ENCODE results near the gene CDKAL1.
"Not testable (repeated sequence)": the region's sequence is repeated elsewhere in the genome, so short reads cannot be mapped to it uniquely, and the experiment has no call there.

CDKAL1 gene

DNA sequence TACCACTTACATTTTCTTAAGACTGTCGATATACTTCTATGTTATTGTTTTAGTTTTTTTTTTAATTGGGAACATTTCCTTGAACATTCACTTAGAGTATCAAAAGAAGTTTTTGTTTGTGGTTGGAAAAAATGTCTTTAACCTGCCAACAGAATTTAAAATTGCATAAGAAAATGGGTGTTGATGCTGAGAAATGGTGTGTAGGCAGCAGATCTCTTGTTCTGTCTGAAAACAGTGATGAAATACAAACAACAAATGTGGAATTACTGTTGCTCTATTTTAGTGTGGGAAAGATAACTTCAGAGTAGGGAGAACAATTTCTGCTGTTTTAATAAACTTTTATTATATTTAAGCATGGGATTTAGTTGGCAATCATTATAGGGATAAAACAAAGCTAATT, 293.5 kb downstream of the CDKAL1 start:
- no peak for DNase-seq (ENCODE audit: extremely low read depth in 1 of 2, low read depth in 1 of 2)

DNA sequence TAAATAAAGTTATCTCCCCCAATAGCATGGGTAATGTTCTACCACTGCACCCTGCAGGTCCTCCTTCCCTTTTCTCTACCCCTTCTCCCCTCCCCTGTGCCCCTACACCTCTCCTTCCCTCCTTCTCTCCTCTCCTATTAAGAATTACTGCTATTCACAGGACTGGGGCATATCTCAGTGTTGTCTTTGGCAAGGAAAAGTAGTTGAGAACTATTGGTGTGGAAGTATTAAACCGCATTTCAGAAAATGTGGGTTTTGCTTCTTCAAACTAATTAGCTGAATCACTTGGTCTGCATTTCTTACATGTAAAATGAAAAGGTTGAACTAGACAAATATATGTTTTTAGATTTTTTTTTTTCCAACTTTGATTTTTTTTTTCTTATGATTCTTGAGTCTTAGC, 296.3 kb downstream of the CDKAL1 start:
- no peak for DNase-seq (ENCODE audit: extremely low read depth in 1 of 2, low read depth in 1 of 2)

DNA sequence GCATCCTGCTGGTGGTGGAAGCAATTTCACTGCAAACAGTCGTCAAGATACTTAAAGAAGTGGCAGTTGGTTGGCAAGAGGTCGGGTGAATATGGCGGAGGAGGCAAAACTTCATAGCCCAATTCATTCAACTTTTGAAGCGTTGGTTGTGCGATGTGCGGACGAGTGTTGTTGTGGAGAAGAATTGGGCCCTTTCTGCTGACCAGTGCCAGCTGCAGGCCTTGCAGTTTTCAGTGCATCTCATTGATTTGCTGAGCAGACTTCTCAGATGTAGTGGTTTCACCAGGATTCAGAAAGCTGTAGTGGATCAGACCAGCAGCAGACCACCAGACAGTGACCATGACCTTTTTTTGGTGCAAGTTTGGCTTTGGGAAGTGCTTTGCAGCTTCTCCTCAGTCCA, 297.0 kb downstream of the CDKAL1 start:
- not testable (repeated sequence) for DNase-seq (ENCODE audit: extremely low read depth in 1 of 2, low read depth in 1 of 2)

DNA sequence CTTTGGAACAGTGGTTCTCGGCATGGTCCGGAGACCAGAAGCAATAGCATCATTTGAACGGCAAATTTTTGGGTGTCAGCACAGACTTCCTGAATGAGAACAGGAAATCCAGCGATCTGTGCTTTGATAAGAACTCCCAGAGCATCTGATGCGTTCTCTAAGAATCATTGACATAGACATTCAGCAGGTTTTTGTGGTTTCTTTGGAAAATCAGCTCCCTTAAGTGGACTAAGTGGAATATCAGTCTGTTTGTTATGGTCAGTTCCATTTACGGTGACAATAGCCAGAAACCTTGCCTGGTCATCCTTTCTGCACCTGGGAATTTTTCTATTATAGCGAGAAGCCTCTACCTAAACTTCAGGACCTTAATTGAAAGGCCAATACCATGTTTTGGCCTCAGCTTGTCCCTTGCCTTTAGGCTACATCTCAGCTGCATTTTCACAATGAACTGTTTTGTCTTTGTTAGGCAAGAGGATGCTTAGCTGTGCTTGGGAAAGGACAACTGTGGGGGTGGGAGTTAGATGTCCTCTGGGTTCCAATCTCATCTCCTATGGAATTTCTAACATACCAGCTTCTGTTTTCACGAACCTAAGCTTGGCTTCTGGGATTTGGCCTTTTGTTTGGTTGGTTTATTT, 299.7 kb downstream of the CDKAL1 start:
- no peak for DNase-seq (ENCODE audit: extremely low read depth in 1 of 2, low read depth in 1 of 2)

DNA sequence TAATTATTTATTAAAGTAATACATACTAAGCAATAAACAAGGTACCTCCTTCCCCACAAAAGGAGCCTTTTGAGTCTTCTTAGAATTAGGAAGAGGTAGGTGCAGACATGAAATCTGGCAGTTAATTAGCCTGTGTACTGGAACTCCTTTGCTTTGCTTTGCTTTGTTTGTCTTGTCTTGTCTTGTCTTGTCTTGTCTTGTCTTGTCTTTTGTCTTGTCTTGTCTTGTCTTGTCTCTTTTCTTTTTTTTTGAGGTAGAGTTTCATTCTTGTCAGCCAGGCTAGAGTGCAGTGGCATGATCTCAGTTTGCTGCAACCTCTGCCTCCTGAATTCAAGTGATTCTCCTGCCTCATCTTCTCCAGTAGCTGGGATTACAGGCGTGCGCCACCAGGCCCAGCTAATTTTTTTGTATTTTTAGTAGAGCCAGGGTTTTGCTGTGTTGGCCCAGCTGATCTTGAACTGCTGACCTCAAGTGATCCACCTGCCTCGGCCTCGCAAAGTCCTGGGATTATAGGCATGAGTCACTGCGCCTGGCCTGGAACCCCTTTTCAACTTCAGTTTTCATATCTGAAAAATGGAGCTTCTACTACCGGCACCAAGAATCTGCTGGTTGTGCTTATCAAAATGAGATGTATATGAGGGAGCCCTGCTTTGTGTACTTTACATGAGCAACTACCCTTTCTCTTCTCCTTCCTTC, 301.2 kb downstream of the CDKAL1 start:
- no peak for DNase-seq (ENCODE audit: extremely low read depth in 1 of 2, low read depth in 1 of 2)

DNA sequence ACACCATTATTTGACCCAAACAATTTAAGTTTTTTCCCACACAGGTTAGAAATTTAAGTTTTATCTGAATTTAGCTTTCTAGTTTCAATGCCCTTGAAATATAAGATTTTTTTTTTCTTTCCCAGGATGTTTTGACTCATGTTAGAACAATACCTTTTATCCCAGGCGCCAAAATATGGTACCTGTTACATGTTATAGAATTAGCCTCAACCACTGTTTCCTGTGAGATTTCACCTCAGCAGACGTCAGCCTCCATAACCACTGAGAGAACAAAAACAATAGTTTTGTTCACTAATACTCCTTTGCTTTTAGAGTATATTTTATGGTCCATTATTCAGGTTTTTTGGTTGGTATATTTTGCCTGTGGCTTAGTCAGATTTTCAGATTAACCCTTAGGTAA, 302.9 kb downstream of the CDKAL1 start:
- DNase-seq (ENCODE audit: extremely low read depth in 1 of 2, low read depth in 1 of 2) = no peak

DNA sequence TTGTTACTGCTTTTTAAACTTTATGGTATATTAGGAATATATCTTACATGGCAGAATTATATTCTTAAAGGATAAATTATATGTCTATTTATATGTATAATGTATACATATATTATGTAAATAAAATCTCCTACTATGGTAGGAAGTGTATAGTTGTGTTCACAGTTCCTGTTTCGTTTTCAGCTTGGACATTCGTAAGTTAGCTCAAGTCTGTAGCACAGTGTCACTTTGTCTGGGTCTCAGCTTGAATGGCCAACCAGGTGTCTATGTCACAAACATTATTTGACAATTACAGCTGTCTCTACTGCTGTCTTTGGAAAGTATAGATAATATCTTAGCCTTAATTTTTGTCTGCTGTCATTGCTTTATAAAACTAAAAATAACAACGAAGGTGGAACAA, 303.9 kb downstream of the CDKAL1 start:
- DNase-seq (ENCODE audit: extremely low read depth in 1 of 2, low read depth in 1 of 2) = no peak

DNA sequence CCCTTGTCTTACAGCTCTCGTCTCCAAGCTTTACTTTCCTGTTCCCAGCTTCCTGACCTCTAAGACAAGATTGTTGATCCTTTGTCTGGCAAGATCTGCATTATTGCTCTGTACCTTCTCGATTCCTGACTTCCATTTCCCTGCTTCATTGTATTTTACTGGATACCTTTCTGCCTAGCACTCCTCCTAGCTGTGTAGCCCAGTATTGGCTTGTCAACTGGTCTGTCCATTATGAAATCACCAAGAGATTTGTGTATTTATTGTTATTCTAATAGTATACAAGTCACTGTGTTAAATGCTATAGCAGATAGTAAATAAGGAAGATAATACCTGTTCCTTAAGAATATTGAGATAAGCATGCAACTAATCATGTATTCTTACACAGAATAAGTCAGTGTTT, 305.4 kb downstream of the CDKAL1 start:
- DNase-seq (ENCODE audit: extremely low read depth in 1 of 2, low read depth in 1 of 2) = no peak

DNA sequence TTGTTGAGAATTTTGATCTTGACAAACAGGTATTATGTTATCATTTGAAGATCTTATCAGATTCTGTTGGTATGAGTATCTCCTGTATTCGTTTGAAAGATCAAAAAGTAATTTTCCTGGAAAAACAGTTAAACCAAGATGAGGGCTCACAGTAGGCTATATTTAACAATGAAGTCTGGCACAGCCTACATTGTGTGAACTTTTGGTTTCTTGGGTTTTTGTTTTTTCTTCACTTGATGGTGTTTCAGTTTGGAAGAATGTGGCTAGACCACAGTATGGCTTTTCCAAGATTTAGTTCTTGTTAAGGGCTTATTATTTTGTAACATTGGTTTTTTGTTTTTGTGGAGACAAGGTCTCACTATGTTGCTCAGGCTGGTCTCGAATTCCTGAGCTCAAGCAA, 306.4 kb downstream of the CDKAL1 start:
- no peak for DNase-seq (ENCODE audit: extremely low read depth in 1 of 2, low read depth in 1 of 2)

DNA sequence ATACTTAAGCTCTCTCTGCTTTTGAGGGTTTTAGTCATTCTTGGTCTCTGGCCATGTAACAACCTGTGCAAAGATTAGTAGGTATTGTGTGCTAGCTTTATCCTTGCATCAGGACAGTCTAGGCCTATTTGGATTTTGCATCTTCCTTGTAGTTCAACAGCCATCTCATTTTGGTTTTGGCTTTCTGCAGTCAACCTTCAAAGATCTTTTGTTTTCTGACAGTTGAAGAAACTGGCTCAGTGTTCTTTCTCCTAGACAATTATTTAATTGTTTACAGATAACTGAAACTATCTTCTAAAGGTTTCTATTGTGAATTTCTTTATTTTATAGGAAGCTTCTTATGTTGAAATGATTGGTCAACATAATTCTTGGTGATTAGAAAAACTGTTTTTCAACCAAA, 307.5 kb downstream of the CDKAL1 start:
- no peak for DNase-seq (ENCODE audit: extremely low read depth in 1 of 2, low read depth in 1 of 2)

DNA sequence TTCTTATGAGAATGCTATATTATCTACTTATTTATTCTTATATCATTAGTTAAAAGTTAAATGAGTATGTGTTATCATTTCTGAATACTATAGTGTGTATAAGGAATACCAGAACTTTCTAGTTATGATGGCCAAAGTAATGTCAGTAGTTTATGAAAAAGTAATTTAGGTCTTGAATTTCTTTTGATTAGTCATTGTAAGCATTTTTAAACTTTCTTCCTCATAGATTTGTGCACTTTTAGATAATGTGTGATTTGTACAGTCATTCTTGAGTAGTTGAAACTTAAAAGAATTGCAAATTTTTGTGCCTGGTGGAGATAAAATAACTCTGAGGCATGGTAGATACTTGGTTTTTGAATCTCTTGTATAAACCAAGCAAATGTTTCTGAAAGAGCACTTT, 311.3 kb downstream of the CDKAL1 start:
- no peak for DNase-seq (ENCODE audit: extremely low read depth in 1 of 2, low read depth in 1 of 2)

DNA sequence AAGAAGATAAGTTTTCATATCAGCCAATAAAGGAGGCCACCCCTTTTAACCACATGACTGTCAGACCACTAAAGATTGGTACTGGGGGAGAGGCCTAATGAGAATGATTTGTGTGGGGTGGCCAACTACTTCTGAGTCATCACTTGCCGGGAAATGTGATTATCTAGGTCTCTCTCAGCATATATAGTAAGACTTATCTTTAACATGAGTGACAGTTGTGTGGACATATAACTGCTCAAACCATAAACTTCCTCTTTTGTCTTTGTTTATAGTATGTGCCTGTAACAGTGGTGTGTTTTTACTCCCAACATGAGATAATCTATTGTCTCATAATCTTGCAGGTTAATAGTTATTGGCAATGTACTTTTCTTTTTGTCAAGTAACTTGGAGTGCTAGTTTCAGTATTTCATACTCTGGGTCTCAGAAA, 312.4 kb downstream of the CDKAL1 start:
- no peak for DNase-seq (ENCODE audit: extremely low read depth in 1 of 2, low read depth in 1 of 2)

DNA sequence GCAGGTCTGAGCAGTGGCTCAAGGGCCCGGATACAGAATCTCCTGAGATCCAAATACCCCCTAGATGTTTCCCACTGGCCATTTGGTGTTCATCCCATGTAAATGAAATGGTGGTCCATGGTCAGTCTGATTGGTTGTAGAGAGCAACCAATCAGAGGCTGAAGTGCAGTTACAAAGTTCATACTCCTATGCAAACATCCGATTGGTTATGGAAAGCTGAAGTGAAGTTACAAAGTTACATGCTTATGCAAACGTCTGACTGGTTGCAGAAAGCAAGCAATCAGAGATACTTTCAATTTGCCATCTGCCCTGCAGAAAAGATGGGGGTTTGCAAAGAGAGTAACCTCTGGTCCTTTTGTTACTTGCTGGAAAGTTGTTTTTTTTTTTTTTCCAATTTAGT, 313.6 kb downstream of the CDKAL1 start:
- DNase-seq (ENCODE audit: extremely low read depth in 1 of 2, low read depth in 1 of 2) = no peak

DNA sequence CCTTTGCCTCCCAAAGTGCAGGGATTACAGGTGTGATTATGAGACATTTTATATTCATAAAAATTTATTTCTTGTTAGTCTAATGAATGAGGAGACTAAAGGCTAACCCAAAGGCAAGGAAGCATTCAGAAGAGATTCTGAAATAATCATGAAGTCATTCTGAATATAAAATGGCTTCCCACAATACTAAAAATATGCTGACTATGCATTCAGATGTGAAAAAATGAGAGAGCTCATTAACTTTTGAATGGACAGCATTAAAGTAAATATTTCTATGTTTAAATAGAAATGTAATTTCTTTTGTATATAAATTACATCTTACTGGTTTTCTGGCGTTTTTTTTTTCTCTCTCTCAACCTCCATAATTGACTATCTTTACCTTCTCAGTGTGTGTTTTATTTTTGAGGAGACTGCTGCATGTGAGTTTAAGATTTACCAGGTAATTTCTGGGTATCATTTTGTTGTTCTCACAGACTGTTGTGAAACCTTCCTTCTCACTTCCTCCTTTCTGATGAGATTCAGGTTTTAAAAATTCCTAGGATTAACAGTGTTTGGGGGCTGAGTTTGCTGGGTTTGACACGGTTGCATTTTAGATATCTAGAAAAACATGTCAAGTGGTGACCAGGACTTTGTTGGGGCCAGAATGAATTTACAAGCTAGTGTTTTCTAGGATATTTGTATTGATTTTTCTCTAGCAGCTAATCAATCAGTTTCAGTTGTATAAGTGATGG, 316.6 kb downstream of the CDKAL1 start:
- DNase-seq (ENCODE audit: extremely low read depth in 1 of 2, low read depth in 1 of 2) = no peak

DNA sequence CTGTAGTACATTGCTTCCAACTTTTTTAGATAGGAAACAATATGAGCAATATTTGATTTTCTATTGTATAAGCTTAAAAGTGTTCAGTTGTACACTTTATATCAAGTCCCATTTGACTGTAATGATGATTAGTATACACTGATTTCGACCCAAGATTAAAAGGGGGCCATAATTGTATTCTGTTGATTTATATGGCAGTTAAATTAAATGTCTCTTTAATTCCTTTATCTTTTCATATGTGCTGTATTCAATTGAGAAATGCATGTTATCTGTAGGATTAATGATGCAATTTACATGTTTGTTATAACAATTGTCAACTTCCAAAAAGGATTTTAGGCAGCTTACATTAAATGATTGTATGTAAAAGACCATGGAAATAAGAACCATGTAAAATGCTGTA, 317.5 kb downstream of the CDKAL1 start:
- DNase-seq (ENCODE audit: extremely low read depth in 1 of 2, low read depth in 1 of 2) = no peak

DNA sequence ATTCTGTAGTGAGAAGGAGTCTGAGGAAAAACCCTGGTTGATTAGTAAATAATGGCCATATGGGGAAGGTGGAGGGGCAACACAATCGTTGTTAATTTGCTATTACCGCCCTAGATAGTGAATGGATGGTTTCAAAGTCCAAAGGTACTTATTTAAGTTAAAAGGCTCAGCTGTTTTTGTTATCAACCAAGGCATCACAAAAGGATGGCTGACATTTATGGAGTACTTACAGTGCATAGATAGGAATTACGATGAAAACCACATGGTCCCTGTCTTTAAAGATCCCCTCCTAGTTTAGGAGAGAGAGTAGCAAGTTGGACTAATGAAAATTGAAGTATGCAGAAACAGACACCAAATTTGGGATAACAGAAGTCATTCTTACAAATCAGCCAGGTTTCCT, 319.6 kb downstream of the CDKAL1 start:
- DNase-seq (ENCODE audit: extremely low read depth in 1 of 2, low read depth in 1 of 2) = no peak

DNA sequence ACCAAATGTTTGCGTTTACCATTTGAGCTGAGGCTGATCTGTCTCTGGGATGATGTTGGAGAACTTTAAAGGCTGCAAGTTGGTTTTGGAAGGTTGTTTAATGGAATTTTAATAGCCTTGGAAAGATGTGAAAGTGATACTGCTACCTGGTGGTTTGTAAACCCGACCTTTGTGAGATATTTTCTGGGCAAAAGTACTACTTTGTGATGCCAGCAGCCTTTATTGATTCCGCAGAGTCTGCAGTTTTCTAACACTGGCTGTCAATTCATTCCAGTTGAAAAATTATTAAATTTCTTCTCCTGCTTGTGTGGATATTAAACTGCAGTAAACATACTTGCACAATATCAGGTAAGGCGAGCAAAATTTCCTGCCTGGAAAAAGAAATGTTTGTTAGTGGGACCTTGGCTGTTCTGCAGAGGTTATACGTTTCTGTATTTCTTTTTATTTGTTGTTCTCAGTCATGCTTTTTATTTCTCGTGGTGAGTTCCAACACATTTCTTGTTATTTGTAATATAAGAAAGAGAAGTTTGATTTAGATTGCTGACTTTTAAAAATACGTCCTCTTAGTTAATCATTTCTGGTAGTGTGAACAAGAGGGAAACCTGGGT, 322.5 kb downstream of the CDKAL1 start:
- no peak for DNase-seq (ENCODE audit: extremely low read depth in 1 of 2, low read depth in 1 of 2)

DNA sequence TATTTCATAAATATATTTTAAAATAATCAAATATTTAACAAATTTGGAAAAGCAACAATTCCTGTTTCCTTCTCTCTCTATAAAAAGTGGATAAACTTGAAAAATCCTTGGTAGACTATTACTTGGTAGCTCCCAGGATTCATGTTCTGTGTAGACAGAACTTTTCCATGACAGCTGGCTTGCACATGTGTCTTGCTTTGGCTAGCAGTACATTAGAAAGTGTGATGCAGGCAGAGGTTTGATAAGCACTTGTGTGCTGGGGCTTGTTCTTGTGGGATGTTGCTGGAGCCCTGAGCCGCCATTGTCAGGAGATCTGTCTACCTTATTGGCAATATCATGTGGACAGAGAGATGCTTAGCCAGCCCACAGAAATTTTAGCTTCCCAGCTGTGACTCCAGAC, 327.2 kb downstream of the CDKAL1 start:
- DNase-seq (ENCODE audit: extremely low read depth in 1 of 2, low read depth in 1 of 2) = no peak

DNA sequence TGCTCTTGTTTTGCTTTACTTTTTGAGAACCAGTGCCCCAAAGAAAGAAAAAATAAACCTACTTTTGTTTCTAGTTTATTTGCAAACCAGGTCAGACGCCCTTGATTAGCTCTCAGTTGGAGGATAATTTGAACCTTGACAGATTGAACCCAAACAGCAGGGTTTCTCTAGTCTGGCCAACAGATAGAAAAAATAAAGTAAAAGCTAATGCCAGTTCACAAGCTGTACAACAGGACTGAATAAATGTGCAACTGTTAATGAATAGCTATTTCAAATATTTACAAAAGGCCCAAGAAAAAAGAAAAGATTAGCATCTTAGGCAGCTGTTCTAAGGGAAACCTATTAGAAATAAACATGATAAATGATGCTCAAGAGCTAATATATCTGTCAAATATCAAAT, 331.8 kb downstream of the CDKAL1 start:
- no peak for DNase-seq (ENCODE audit: extremely low read depth in 1 of 2, low read depth in 1 of 2)

DNA sequence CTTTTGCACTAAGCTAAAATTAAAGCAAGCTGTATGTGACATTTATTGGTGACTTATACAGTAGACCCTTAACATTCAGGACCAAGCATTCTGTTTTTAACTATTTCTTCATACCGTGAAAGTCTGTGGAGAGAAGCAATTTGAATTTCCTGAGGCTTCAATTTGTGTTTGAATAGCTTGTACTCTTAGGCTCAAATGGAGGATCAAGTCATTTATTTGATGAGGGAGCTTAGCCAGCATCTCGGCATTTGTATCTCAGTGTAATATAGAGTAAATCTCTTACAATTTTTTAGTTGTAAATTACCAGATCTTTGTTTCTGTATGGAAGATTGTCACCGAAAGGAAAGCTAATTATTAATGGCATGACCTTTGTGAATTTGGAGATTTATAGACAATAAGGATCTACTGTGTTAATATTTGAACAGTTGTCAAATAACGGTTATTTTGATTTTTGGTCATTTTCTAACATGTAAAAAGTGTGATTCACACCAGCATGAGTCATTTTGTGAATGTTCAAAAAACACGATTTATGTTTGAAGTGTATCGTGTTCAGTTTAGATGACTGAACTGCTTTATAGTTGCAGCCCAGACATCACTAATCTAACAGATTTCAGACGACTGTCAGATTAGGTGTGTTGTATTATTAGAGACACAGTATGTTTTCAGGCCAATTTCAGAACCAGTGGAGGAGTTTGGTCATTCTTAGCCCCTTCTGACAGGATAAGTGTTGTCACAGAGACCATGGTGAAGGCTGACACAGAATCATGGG, 332.9 kb downstream of the CDKAL1 start:
- DNase-seq (ENCODE audit: extremely low read depth in 1 of 2, low read depth in 1 of 2) = no peak

Measured in activated CD8-positive, alpha-beta memory T cell treated with anti-CD3 and anti-CD28 coated beads for 1 hour (primary cell).